ENCODE results near the gene TSPAN31.

TSPAN31 gene

GRCh38 chr12:57724003-57724935 is 20.6 kb upstream of the TSPAN31 start:
- no peak for DNase-seq (ENCODE audit: extremely low read depth, low read depth)
- no peak for TF ChIP-seq CTCF (IDR thresholded peaks at IDR 0.05; ENCODE audit: low read depth, low read length)

- no peak for DNase-seq (ENCODE audit: extremely low read depth, low read depth)
- no peak for TF ChIP-seq CTCF (IDR thresholded peaks at IDR 0.05; ENCODE audit: low read depth, low read length)
Observed at GRCh38 chr12:57724936-57725740, 19.7 kb upstream of the TSPAN31 start.

GRCh38 chr12:57725851-57726150 is 19.0 kb upstream of the TSPAN31 start:
- TF ChIP-seq CTCF (IDR thresholded peaks at IDR 0.05; ENCODE audit: low read depth, low read length), result no peak
- no peak for DNase-seq (ENCODE audit: extremely low read depth, low read depth)

- peak; percentile 55 for DNase-seq (ENCODE audit: extremely low read depth, low read depth)
- TF ChIP-seq CTCF (IDR thresholded peaks at IDR 0.05; ENCODE audit: low read depth, low read length), result peak; percentile 94
Observed at GRCh38 chr12:57726151-57726883, 18.5 kb upstream of the TSPAN31 start.

- no peak for DNase-seq (ENCODE audit: extremely low read depth, low read depth)
- TF ChIP-seq CTCF (IDR thresholded peaks at IDR 0.05; ENCODE audit: low read depth, low read length), result peak; percentile 46
Observed at GRCh38 chr12:57726884-57727757, 17.7 kb upstream of the TSPAN31 start.

GRCh38 chr12:57727758-57728395 is 17.0 kb upstream of the TSPAN31 start:
- DNase-seq (ENCODE audit: extremely low read depth, low read depth), result no peak
- no peak for TF ChIP-seq CTCF (IDR thresholded peaks at IDR 0.05; ENCODE audit: low read depth, low read length)
